SK-N-SH (cell line): ENCODE measurements around the gene DDX28.

Experiments
- EP300 ChIP-seq, 2 experiments: IDR thresholded peaks; 2 replicates each; pipeline versions ENCODE4 v1.4.0 to v1.6.1; 2012; ENCODE audit warnings: borderline replicate concordance in 1 of 2, low read depth in 1 of 2, low read length in 1 of 2
- EZH2phosphoT487 ChIP-seq: fragments of 200-600 bp; sonication (generic); IDR thresholded peaks from 2 replicates; pipeline ENCODE4 v1.6.1; 2017; ENCODE audit warnings: low read depth, mixed run types, mild to moderate bottlenecking, antibody characterized with exemption, moderate library complexity, borderline replicate concordance
- FOXM1 ChIP-seq: IDR thresholded peaks from 2 replicates; pipeline ENCODE4 v1.4.0; 2012; ENCODE audit warnings: low read depth, mild to moderate bottlenecking
- GABPA ChIP-seq: IDR thresholded peaks from 2 replicates; pipeline ENCODE4 v1.4.0; 2012; ENCODE audit warnings: low read depth, mild to moderate bottlenecking
- JUND ChIP-seq: IDR thresholded peaks from 2 replicates; pipeline ENCODE4 v1.4.0; 2012
- NRF1 ChIP-seq: IDR thresholded peaks from 2 replicates; pipeline ENCODE4 v1.6.1; 2012; ENCODE audit warnings: low read depth, mild to moderate bottlenecking, low read length
- RAD21 ChIP-seq: IDR thresholded peaks from 2 replicates; pipeline ENCODE4 v1.6.1; 2012; ENCODE audit warnings: mild to moderate bottlenecking, low read length
- RCOR1 ChIP-seq: fragments of 150-350 bp; IDR thresholded peaks from 2 replicates; pipeline ENCODE4 v1.6.1; 2017; ENCODE audit warnings: antibody characterized with exemption, low read length
- RXRA ChIP-seq: IDR thresholded peaks from 2 replicates; pipeline ENCODE4 v1.4.0; 2012; ENCODE audit warnings: low read depth, mild to moderate bottlenecking, borderline replicate concordance
- TAF1 ChIP-seq: IDR thresholded peaks from 2 replicates; pipeline ENCODE4 v1.6.1; 2012; ENCODE audit warnings: low read depth, mild to moderate bottlenecking, low read length, moderate library complexity, borderline replicate concordance
- TEAD4 ChIP-seq: IDR thresholded peaks from 2 replicates; pipeline ENCODE4 v1.4.0; 2012; ENCODE audit warnings: mild to moderate bottlenecking, borderline replicate concordance; ENCODE audit not compliant: insufficient read depth
- TF ChIP-seq, protein P1 (sequence below): fragments of 200-600 bp; sonication (generic); IDR thresholded peaks from 2 replicates; pipeline ENCODE4 v1.6.1; 2017; ENCODE audit warnings: antibody characterized with exemption, mild to moderate bottlenecking, moderate library complexity
- TF ChIP-seq, protein P2 (sequence below): IDR thresholded peaks from 2 replicates; pipeline ENCODE4 v1.4.0; 2012; ENCODE audit warnings: low read depth, borderline replicate concordance

DNA sequence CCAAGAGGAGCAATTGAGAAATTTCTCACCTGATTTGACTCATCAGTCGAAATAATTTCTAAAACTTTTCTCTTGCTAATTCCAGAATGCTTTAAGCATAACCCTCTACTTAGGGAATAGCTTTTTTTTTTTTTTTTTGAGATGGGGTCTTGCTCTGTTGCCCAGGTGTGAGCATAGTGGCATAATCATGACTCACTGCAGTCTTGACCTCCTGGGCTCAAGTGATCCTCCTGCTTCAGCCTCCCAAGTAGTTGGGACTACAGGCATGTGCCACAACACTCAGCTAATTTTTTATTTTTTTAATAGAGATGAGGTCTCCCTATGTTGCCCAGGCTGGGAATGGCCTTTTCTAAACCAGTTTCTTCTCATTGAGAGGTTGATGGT is 48.5 kb upstream of the DDX28 start:
- no peak for TF ChIP-seq RAD21
- TF ChIP-seq, protein P1, sequence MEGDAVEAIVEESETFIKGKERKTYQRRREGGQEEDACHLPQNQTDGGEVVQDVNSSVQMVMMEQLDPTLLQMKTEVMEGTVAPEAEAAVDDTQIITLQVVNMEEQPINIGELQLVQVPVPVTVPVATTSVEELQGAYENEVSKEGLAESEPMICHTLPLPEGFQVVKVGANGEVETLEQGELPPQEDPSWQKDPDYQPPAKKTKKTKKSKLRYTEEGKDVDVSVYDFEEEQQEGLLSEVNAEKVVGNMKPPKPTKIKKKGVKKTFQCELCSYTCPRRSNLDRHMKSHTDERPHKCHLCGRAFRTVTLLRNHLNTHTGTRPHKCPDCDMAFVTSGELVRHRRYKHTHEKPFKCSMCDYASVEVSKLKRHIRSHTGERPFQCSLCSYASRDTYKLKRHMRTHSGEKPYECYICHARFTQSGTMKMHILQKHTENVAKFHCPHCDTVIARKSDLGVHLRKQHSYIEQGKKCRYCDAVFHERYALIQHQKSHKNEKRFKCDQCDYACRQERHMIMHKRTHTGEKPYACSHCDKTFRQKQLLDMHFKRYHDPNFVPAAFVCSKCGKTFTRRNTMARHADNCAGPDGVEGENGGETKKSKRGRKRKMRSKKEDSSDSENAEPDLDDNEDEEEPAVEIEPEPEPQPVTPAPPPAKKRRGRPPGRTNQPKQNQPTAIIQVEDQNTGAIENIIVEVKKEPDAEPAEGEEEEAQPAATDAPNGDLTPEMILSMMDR, result no peak
- no peak for TF ChIP-seq TAF1
- no peak for TF ChIP-seq EZH2phosphoT487
- TF ChIP-seq, protein P2, sequence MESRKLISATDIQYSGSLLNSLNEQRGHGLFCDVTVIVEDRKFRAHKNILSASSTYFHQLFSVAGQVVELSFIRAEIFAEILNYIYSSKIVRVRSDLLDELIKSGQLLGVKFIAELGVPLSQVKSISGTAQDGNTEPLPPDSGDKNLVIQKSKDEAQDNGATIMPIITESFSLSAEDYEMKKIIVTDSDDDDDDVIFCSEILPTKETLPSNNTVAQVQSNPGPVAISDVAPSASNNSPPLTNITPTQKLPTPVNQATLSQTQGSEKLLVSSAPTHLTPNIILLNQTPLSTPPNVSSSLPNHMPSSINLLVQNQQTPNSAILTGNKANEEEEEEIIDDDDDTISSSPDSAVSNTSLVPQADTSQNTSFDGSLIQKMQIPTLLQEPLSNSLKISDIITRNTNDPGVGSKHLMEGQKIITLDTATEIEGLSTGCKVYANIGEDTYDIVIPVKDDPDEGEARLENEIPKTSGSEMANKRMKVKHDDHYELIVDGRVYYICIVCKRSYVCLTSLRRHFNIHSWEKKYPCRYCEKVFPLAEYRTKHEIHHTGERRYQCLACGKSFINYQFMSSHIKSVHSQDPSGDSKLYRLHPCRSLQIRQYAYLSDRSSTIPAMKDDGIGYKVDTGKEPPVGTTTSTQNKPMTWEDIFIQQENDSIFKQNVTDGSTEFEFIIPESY, result no peak
- TF ChIP-seq RCOR1, result no peak
- TF ChIP-seq TEAD4, result no peak
- TF ChIP-seq GABPA, result no peak
- TF ChIP-seq EP300 (IDR thresholded peaks at IDR 0.05; ENCODE audit: borderline replicate concordance in 1 of 2, low read depth in 1 of 2, low read length in 1 of 2), result no peak
- TF ChIP-seq RXRA, result no peak
- no peak for TF ChIP-seq FOXM1
- no peak for TF ChIP-seq JUND
- TF ChIP-seq NRF1, result no peak
